OCI-LY1 (cell line): ENCODE results near the gene ZNF319.

Experiments used
- H2AFZ ChIP-seq: fragments of 200-600 bp; sonication (generic), shearing (Covaris generic); 2 replicates; pipeline ENCODE4 v1.6.0; 2014; ENCODE audit warnings: antibody characterized with exemption, mild to moderate bottlenecking, low read length
- H3F3A ChIP-seq: fragments of 200-600 bp; sonication (generic), shearing (Covaris generic); 2 replicates; pipeline ENCODE4 v1.6.0; 2014; ENCODE audit warnings: mild to moderate bottlenecking, antibody characterized with exemption, low read length, moderate library complexity; ENCODE audit not compliant: insufficient read depth
- H3K27ac ChIP-seq: fragments of 200-600 bp; sonication (generic); 2 replicates; pipeline ENCODE4 v1.5.1; 2014; ENCODE audit warnings: low read length, mixed run types, mild to moderate bottlenecking, low read depth; ENCODE audit not compliant: poor library complexity, severe bottlenecking
- H3K27me3 ChIP-seq: fragments of 200-600 bp; sonication (generic); 2 replicates; pipeline ENCODE4 v1.6.0; 2014; ENCODE audit warnings: antibody characterized with exemption, mild to moderate bottlenecking, low read length, moderate library complexity; ENCODE audit not compliant: insufficient read depth
- H3K36me3 ChIP-seq: fragments of 200-600 bp; sonication (generic); 2 replicates; pipeline ENCODE4 v1.6.1; 2014; ENCODE audit warnings: mild to moderate bottlenecking, antibody characterized with exemption, low read length, moderate library complexity, mixed read lengths; ENCODE audit not compliant: insufficient read depth
- H3K4me1 ChIP-seq: fragments of 200-600 bp; sonication (generic); 2 replicates; pipeline ENCODE4 v1.5.1; 2014; ENCODE audit warnings: mild to moderate bottlenecking, low read length, moderate library complexity; ENCODE audit not compliant: insufficient read depth, severe bottlenecking
- H3K4me2 ChIP-seq: fragments of 200-600 bp; sonication (generic), shearing (Covaris generic); 2 replicates; pipeline ENCODE4 v1.6.1; 2014; ENCODE audit warnings: low read length
- H3K4me3 ChIP-seq: fragments of 200-600 bp; sonication (generic); 2 replicates; pipeline ENCODE4 v1.5.1; 2014; ENCODE audit warnings: low read length, low read depth, mild to moderate bottlenecking, mixed read lengths; ENCODE audit not compliant: poor library complexity, severe bottlenecking
- H3K79me2 ChIP-seq: fragments of 200-600 bp; shearing (Covaris generic); 2 replicates; pipeline ENCODE4 v1.6.1; 2016; ENCODE audit warnings: mixed run types, low read length, mixed read lengths; ENCODE audit not compliant: insufficient read depth
- H3K9ac ChIP-seq: fragments of 200-600 bp; sonication (generic), shearing (Covaris generic); 2 replicates; pipeline ENCODE4 v1.6.1; 2014; ENCODE audit warnings: mild to moderate bottlenecking, low read length, mixed read lengths
- H3K9me2 ChIP-seq: fragments of 200-600 bp; sonication (generic), shearing (Covaris generic); 2 replicates; pipeline ENCODE4 v1.6.1; 2014; ENCODE audit warnings: low read depth, mild to moderate bottlenecking, low read length, mixed read lengths
- H3K9me3 ChIP-seq: fragments of 200-600 bp; shearing (Covaris generic); 2 replicates; pipeline ENCODE4 v1.6.1; 2014; ENCODE audit warnings: low read length, mixed read lengths
- H4K20me1 ChIP-seq: fragments of 200-600 bp; sonication (generic), shearing (Covaris generic); 2 replicates; pipeline ENCODE4 v1.6.0; 2016; ENCODE audit warnings: mild to moderate bottlenecking, low read length; ENCODE audit not compliant: insufficient read depth
- EZH2 ChIP-seq: fragments of 200-600 bp; sonication (generic), shearing (Covaris generic); IDR thresholded peaks from 2 replicates; pipeline ENCODE4 v1.8.0; 2017; ENCODE audit warnings: borderline replicate concordance, mixed run types, mild to moderate bottlenecking, antibody characterized with exemption, low read length, moderate library complexity, mixed read lengths
- TF ChIP-seq, protein P1 (sequence below): fragments of 200-600 bp; sonication (generic), shearing (Covaris generic); IDR thresholded peaks from 2 replicates; pipeline ENCODE4 v1.5.1; 2017; ENCODE audit warnings: mild to moderate bottlenecking, antibody characterized with exemption, low read length, moderate library complexity, mixed read lengths

ZNF319 gene

DNA sequence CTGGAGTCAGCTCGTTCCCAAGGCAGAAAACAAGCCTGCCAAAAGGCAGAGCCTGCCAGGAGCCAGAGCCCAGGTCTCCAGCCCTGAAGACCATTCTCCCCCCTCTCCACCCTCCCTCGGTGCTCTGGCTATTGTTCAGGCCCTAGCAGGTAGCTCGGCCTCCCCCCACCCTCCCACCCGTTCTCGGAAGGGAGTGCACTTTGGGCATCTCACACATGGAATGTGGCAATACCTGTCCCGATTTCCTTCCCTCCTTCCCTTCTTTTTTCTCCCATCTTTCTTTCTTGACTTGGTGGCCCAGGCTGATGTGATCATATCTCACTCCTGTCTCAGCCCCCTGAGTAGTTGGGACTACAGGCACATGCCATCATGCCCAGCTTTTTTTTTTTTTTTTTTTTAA, 41.9 kb downstream of the ZNF319 start:
- H3K9me3 ChIP-seq = no peaks in the 10 kb centered on the region
- H3K4me3 ChIP-seq = no peak overlapping the region
- TF ChIP-seq EZH2 = no peak
- TF ChIP-seq, protein P1, sequence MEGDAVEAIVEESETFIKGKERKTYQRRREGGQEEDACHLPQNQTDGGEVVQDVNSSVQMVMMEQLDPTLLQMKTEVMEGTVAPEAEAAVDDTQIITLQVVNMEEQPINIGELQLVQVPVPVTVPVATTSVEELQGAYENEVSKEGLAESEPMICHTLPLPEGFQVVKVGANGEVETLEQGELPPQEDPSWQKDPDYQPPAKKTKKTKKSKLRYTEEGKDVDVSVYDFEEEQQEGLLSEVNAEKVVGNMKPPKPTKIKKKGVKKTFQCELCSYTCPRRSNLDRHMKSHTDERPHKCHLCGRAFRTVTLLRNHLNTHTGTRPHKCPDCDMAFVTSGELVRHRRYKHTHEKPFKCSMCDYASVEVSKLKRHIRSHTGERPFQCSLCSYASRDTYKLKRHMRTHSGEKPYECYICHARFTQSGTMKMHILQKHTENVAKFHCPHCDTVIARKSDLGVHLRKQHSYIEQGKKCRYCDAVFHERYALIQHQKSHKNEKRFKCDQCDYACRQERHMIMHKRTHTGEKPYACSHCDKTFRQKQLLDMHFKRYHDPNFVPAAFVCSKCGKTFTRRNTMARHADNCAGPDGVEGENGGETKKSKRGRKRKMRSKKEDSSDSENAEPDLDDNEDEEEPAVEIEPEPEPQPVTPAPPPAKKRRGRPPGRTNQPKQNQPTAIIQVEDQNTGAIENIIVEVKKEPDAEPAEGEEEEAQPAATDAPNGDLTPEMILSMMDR = no peak
- H3F3A ChIP-seq = no peaks in the 10 kb centered on the region
- no peak overlapping the region for H3K27ac ChIP-seq
- no peak overlapping the region for H3K9ac ChIP-seq
- H3K4me2 ChIP-seq = no peak overlapping the region
- H3K79me2 ChIP-seq = no peaks in the 10 kb centered on the region
- no peaks in the 10 kb centered on the region for H3K36me3 ChIP-seq
- H3K4me1 ChIP-seq = no peaks in the 10 kb centered on the region
- H2AFZ ChIP-seq = no peak overlapping the region
- H4K20me1 ChIP-seq = no peaks in the 10 kb centered on the region
- no peaks in the 10 kb centered on the region for H3K9me2 ChIP-seq
- H3K27me3 ChIP-seq = no peaks in the 10 kb centered on the region

DNA sequence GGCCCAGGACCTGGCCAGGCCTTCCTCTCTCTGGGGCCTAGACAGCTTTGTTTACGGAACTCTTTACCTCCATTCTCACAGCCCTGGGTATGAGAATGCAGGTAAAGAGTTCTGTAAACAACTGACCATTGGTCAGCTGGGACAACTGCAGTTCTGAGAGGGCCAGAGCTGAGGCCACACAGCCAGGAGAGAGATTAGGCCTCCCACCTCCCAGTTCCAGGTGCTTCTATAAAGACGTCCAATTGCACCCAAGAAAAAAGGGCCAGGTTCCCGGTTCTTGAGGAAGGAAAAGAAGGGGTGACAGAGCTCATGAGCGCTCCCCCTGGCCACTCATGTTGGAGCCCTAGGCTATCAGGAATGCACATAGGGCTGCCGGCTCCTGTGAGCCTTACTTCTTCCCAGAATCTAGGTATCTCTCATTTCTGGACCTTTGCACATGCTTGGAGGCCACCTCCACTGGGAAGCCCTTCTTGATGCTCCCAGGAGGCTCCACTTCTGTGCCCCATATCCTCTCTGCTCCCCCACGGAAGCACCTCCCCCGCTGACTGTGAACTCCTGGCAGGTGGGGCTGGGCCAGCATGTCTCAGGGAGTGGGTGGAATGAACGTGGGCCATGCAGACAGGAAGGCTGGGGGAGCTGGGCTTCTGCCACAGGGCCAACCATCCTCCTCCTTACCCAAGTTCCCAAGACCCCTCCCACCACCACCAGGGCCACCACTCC, 42.6 kb downstream of the ZNF319 start:
- Histone ChIP-seq H3K4me2 (no peak overlapping the region), H3K27ac (no peak overlapping the region), H3K4me1 (no peaks in the 10 kb centered on the region), H2AFZ (no peak overlapping the region), H3K9me3 (no peaks in the 10 kb centered on the region), H3F3A (no peaks in the 10 kb centered on the region), H3K36me3 (no peaks in the 10 kb centered on the region), H3K9me2 (no peaks in the 10 kb centered on the region), H3K79me2 (no peaks in the 10 kb centered on the region), H3K27me3 (no peaks in the 10 kb centered on the region), H3K4me3 (no peak overlapping the region), H4K20me1 (no peaks in the 10 kb centered on the region), H3K9ac (no peak overlapping the region)
- TF ChIP-seq, protein P1 = no peak
- TF ChIP-seq EZH2 = no peak

DNA sequence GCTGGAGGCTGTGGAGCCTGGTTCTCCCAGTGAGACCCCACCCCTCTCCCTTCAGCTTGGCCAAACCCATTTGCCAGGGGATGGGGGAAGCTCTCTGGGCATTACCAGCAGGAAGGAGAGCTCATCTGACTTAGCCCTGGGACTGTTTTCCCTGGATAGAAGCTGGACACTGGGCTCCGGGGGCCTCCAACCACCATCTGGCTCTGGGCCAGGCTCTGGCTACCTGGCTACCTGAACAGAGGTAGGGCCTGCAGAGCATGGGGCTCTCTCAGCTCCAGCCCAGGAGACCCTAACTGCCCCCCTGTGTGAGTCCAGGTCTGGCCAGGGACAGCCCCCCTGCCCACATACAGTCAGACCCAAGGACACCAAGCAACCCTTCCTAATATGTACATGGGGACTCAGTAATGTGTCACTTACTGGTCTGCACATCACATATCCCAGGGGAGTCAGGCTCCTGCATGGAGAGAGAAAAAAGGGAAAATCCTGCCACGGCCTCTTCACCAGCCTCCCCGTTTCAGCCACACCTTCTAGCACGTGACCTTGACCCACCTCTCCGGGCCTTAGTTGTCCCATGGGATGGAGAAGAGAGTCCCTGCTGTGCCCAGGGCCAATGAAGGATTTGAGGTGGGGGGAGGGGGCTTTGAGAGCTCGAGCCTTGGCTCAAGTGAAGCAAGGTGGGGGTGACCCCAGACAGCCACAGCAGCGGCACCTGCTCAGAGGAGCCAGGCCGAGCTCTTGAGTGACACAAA, 43.4 kb downstream of the ZNF319 start:
- no peaks in the 10 kb centered on the region for H3K9me3 ChIP-seq
- no peaks in the 10 kb centered on the region for H3K27me3 ChIP-seq
- H3K79me2 ChIP-seq = no peaks in the 10 kb centered on the region
- no peaks in the 10 kb centered on the region for H3F3A ChIP-seq
- no peaks in the 10 kb centered on the region for H3K9me2 ChIP-seq
- no peaks in the 10 kb centered on the region for H3K36me3 ChIP-seq
- no peaks in the 10 kb centered on the region for H3K4me1 ChIP-seq
- H3K4me2 ChIP-seq = no peak overlapping the region
- TF ChIP-seq EZH2 = no peak
- TF ChIP-seq, protein P1 = no peak
- H3K27ac ChIP-seq = no peak overlapping the region
- no peak overlapping the region for H3K9ac ChIP-seq
- no peak overlapping the region for H2AFZ ChIP-seq
- no peaks in the 10 kb centered on the region for H4K20me1 ChIP-seq
- no peak overlapping the region for H3K4me3 ChIP-seq
